Activated CD4-positive, alpha-beta T cell treated with anti-CD3 and anti-CD28 coated beads for 48 hours (primary cell): ENCODE measurements around the gene CTSZ.
"Not testable (repeated sequence)": the region's sequence is repeated elsewhere in the genome, so short reads cannot be mapped to it uniquely, and the experiment has no call there.

Experiments
- DNase-seq: peaks from one replicate; pipeline ENCODE4 v3.0.0-alpha.2; 2020

Gene CTSZ

GRCh38 chr20:59006864-59007664 lies at the start of gene CTSZ:
Gene CTSZ (minus strand): TSS chr20:59007254. CDS start chr20:59007128, 126 bp downstream.
- DNase-seq, result peak; percentile 53

GRCh38 chr20:59055302-59055701 lies 48.2 kb upstream of the CTSZ start:
- no peak for DNase-seq

DNA sequence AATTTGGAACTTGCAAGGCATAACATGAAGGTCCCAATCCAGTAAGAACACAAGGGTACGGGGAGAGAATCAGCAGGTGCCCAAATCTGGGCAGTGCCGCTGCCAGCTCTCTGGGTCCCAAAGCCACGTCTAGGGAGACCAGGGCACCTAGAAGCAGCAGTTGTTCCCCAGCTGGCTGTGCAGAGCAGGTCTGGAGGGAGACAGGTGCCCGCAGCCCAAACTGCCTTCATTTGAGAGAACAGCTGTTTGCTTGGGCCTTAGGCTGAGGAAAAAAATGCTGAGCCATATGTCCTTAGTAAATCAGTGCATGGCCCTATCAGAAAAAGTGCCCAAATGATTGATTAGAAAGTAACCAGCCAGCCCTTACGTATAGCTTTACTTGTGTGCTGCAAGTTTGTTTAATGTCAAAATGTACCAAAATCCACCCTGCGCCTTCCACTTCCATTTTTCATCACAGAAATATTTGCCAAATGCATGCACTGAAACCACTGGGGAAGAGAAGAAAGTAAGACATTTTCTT lies 44.7 kb upstream of the CTSZ start:
- no peak for DNase-seq

GRCh38 chr20:59050437-59050836 lies 43.4 kb upstream of the CTSZ start:
- no peak for DNase-seq

- no peak for DNase-seq
These were observed 41.6 kb upstream of the CTSZ start for GRCh38 chr20:59048681-59049030.

DNA sequence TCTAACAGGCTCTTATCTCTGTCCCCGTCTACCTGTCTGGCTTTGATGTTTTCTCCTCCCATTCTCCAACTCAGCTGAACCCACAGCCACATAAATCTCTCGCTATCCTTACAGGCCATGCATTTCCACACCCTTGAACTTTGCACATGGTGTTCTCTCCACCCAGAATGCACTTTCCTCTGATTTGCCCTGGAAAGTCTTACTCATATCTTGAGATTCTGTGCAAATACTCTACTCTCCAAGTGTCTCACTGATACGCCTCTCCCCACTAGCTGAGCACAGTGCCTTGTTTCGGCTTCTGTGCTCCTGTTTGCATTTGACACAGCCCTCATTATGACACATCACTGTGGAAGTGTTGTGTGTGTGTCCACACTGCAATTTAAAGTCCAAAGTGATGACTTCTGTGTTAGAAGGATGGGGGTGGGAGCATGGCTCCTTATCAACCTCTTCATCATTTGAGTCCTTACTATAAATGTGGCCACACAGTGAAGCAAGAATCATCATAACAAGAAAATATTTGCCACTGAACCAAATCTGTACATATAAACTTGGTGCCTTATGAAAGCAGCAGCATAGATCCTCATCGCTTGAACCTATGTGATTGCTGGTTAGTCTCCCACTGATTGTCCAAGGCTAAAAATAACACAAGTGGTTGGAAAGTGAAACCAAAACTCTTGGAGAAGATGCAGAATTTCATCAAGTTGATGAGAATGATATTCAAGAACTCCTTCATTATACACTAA lies 41.1 kb upstream of the CTSZ start:
- peak; percentile 52 for DNase-seq

GRCh38 chr20:59046862-59047261 lies 39.8 kb upstream of the CTSZ start:
- DNase-seq, result no peak

GRCh38 chr20:59044796-59045195 lies 37.7 kb upstream of the CTSZ start:
- no peak for DNase-seq

- no peak for DNase-seq
These were observed 37.2 kb upstream of the CTSZ start for GRCh38 chr20:59044295-59044694.

DNA sequence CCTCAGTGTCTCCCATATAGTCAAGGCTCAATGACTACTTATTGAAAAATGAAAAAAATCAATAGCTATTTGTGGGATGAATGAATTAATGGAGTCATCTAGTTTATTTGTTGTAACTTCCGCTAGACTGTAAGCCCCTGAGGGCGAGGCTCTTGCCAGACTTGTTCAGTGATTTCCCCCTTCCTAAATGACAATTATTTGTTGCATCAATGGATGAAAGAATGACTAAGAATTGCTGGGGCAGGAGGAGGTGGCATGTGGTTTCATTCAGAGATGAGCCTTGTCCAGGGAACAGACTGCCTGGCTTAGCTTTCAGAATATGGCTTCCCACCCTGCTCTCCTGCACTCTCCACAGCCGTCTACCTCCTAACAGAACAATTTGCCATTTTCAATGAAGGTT lies 36.6 kb upstream of the CTSZ start:
- DNase-seq, result peak; percentile 29

DNA sequence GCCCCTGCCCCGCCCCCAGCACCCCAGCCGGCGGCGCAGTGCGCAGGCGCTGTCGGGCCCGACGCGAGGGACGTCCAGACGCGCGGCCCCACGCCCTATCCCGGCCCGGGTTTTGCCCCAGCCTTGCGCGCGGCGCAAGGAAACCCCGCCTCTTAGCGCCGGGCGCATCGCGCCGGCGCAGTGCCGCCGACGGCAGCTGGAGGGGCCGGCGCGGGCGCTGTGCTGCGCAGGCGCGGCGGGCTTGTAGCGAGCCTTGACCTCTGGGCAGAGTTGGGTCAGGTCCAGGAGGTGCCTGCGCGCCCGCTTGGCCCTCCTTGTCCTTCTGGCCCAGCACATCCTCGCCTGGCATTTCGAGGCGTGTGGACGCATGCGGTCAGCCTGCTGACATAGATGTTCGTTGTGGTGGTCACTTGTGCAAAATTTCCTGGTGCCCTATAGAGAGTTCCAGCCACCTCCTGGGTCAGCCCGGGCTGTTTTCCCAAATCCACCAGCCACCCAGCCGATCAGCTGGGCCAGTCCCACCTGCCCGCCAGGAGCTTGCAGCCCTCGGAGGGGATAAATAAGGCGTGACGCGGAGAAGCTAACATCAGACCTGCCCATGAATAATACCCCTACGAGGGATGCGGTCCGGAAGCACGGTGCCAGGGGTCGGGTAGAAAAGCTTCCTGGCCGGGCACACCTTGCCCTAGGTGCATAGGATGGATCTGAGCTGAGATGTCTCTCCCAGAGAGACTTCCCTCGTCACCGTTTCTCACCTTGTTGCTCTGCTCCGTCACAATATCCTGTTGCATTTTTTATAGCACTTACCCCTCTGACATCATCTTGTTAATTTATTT lies 36.0 kb upstream of the CTSZ start:
- peak; percentile 96 for DNase-seq

- no peak for DNase-seq
These were observed 35.2 kb upstream of the CTSZ start, which contains the start of gene PRELID3B for GRCh38 chr20:59042151-59042795. Gene PRELID3B (minus strand): TSS chr20:59042786. CDS start chr20:59042730, 56 bp downstream.

DNA sequence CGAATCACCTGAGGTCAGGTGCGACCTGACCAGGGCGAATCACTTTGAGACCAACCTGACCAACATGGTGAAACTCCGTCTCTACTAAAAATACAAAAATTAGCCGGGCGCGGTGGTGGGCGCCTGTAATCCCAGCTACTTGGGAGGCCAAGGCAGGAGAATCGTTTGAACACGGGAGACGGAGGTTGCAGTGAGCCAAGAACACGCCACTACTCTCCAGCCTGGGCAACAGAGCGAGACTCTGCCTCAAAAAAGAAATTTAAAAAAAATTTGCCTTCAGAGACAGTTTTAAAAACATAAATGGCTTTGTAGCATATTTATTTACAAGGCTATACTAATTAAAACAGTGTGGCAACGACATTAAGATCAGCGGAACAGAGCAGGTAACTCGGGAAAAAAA lies 34.4 kb upstream of the CTSZ start:
- DNase-seq, result not testable (repeated sequence)

DNA sequence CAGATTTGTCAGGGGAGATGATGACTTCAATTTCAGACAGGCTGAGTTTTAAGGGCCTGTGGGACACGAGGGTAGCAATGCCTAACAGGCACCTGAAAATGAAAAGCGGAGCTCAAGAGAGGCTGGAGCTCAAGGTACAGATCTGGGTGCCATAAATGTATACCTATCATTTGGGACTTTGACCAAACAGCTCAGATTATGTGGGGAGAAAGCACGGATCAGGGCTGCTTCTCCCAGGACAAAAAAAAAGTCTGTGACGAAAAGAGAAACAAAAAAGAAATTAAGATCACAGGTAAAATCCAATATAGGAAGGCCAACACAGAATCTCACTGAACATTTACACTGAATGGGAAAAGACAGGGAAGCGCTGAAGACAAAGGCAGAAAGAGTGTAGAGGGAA lies 33.6 kb upstream of the CTSZ start:
- DNase-seq, result no peak

DNA sequence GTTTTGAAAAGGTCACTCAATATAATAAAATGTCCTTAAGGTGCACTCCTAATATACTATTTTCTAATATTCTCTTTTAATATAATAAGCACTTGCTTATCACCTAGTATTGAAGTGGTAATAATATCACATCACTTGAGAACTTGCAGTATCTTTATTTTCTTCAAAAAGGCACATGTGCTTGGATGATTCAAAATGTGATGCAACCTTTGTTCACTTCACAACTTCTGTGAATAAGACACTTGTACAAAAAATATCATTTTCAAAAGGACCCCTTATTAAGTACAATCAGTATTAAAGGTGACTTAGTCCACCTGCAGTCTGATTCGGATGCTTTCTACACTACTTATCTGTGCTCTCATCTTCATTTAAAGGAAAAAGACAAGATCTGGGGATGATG lies 32.2 kb upstream of the CTSZ start:
- no peak for DNase-seq

GRCh38 chr20:59037386-59037785 lies 30.3 kb upstream of the CTSZ start:
- no peak for DNase-seq

- no peak for DNase-seq
These were observed 28.3 kb upstream of the CTSZ start for GRCh38 chr20:59035381-59035780.

- no peak for DNase-seq
These were observed 26.6 kb upstream of the CTSZ start for GRCh38 chr20:59033616-59034165.

DNA sequence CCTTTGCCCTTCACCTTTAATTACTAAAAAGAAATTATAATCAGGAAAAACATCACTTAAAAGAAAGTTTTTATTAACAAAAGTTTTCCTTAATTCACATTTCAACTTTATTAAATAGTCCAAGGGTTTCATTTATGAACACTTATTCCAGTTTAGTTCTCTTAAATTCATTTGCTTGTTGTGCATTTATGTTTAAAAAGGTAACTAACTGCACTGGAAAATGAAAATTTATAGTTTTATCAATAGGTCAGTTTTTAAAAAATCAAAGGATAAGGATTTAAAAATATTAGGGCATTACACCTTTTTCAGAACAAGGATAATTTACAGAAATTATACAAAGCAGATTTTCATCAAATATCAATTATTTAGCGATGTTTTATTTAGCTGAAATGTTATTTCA lies 26.0 kb upstream of the CTSZ start:
- DNase-seq, result no peak

DNA sequence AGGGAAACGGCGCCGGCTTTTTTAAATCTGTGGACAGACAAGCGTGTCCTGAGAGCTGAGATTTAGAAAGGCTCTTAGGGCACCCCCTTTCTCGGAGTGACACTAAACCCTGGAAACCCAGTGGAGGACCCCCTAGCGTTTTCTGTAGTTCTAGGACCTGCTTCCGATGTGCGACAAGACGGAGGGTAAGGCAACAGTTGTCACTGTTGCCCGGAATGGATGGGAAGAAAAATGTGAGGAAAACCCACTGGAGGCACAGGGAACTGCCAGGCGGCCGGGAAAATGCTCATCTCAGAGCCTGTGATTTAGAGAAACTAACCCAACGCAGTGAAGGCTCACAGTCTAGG lies 25.6 kb upstream of the CTSZ start:
- no peak for DNase-seq

- peak; percentile 97 for DNase-seq
These were observed 25.1 kb upstream of the CTSZ start, which contains the start of gene ATP5F1E for GRCh38 chr20:59032023-59032712. Gene ATP5F1E (minus strand): TSS chr20:59032335. CDS start chr20:59032251, 84 bp downstream.

GRCh38 chr20:59031564-59032022 lies 24.5 kb upstream of the CTSZ start:
- DNase-seq, result no peak
